BE2C (cell line): ENCODE data around the gene CFDP1.
"Not testable (repeated sequence)": the region's sequence is repeated elsewhere in the genome, so short reads cannot be mapped to it uniquely, and the experiment has no call there.

Experiments used
- DNase-seq: peaks from one replicate; pipeline ENCODE4 v3.0.0-alpha.2; 2020
- H3K27me3 ChIP-seq: fragments of 250-450 bp; sonication (Bioruptor Pico); 2 replicates; pipeline ENCODE4 v1.5.1; 2020; ENCODE audit warnings: mild to moderate bottlenecking
- H3K36me3 ChIP-seq: fragments of 250-450 bp; sonication (Bioruptor Pico); 2 replicates; pipeline ENCODE4 v1.5.1; 2020; ENCODE audit warnings: mild to moderate bottlenecking
- H3K4me1 ChIP-seq: fragments of 250-450 bp; sonication (Bioruptor Pico); 2 replicates; pipeline ENCODE4 v1.5.1; 2020
- H3K4me3 ChIP-seq: 2 replicates; pipeline ENCODE4 v1.5.1; 2011; ENCODE audit warnings: low read depth, low read length
- H3K9me3 ChIP-seq: fragments of 250-450 bp; sonication (Bioruptor Pico); 2 replicates; pipeline ENCODE4 v1.5.1; 2020
- CTCF ChIP-seq: IDR thresholded peaks from 2 replicates; pipeline ENCODE4 v1.5.1; 2012; ENCODE audit warnings: mild to moderate bottlenecking, low read depth, low read length

CFDP1 gene

GRCh38 chr16:75459691-75460090 lies 26.4 kb upstream of the CFDP1 start:
- Histone ChIP-seq H3K36me3 (no peaks in the 10 kb centered on the region; the same call in 1 of the 2 replicates), H3K4me1 (peaks cover 9% of the 10 kb centered on the region), H3K9me3 (no peaks in the 10 kb centered on the region), H3K4me3 (no peak overlapping the region), H3K27me3 (no peaks in the 10 kb centered on the region)
- TF ChIP-seq CTCF = no peak
- DNase-seq = no peak

GRCh38 chr16:75458439-75458838 lies 25.1 kb upstream of the CFDP1 start:
- TF ChIP-seq CTCF = no peak
- Histone ChIP-seq H3K4me3 (no peak overlapping the region), H3K27me3 (no peaks in the 10 kb centered on the region), H3K9me3 (no peaks in the 10 kb centered on the region), H3K4me1 (peaks cover 9% of the 10 kb centered on the region), H3K36me3 (no peaks in the 10 kb centered on the region; the same call in 1 of the 2 replicates)
- no peak for DNase-seq

GRCh38 chr16:75458029-75458428 lies 24.7 kb upstream of the CFDP1 start:
- DNase-seq = no peak

GRCh38 chr16:75457485-75458021 lies 24.2 kb upstream of the CFDP1 start:
- TF ChIP-seq CTCF = no peak
- no peaks in the 10 kb centered on the region for H3K9me3 ChIP-seq
- no peak for DNase-seq
- H3K4me3 ChIP-seq = no peak overlapping the region
- peaks cover 15% of the 10 kb centered on the region for H3K4me1 ChIP-seq
- H3K36me3 ChIP-seq = no peaks in the 10 kb centered on the region; the same call in 1 of the 2 replicates
- no peaks in the 10 kb centered on the region for H3K27me3 ChIP-seq

More at GRCh38 chr16:75458029-75458428, 24.7 kb upstream of the CFDP1 start:
- Histone ChIP-seq H3K9me3 (no peaks in the 10 kb centered on the region), H3K36me3 (no peaks in the 10 kb centered on the region; the same call in 1 of the 2 replicates), H3K4me3 (no peak overlapping the region), H3K27me3 (no peaks in the 10 kb centered on the region), H3K4me1 (peaks cover 10% of the 10 kb centered on the region)
- no peak for TF ChIP-seq CTCF

- H3K4me1 ChIP-seq = peaks cover 16% of the 10 kb centered on the region
- no peaks in the 10 kb centered on the region; the same call in 1 of the 2 replicates for H3K36me3 ChIP-seq
- no peaks in the 10 kb centered on the region for H3K27me3 ChIP-seq
- no peak for TF ChIP-seq CTCF
- peak; percentile 60 for DNase-seq
- H3K9me3 ChIP-seq = no peaks in the 10 kb centered on the region
- H3K4me3 ChIP-seq = no peak overlapping the region
Observed at GRCh38 chr16:75456971-75457370, 23.7 kb upstream of the CFDP1 start.

GRCh38 chr16:75456486-75456885 lies 23.2 kb upstream of the CFDP1 start:
- not testable (repeated sequence) for H3K27me3 ChIP-seq

More at GRCh38 chr16:75456486-75456885, 23.2 kb upstream of the CFDP1 start:
- H3K36me3 ChIP-seq, DNase-seq, H3K9me3 ChIP-seq, H3K4me3 ChIP-seq: not testable (repeated sequence)
- peaks cover 16% of the 10 kb centered on the region for H3K4me1 ChIP-seq
